ENCODE results near the gene SEC14L2. TPM values are rescaled to one million over a fixed set of nuclear protein-coding genes. Genes with fewer than 3 reads are reported as not detected.

Gene SEC14L2
- total RNA-seq, 1 donor = 3.2 TPM

Small RNA genes lying within 50 kb of the gene (small RNA-seq; reads per million reads assigned to genes)
- gene AC004832.3 (not detected), gene RNU6-564P (not detected)

Other genes starting within 250 kb of the SEC14L2 start
- 0.54 TPM for gene LIF, start 150.3 kb upstream of the SEC14L2 start, total RNA-seq
- 88.9 TPM for gene OSM, start 130.2 kb upstream of the SEC14L2 start, total RNA-seq
- gene CASTOR1, start 107.5 kb upstream of the SEC14L2 start, total RNA-seq = 20.7 TPM
- gene TBC1D10A, start 70.1 kb upstream of the SEC14L2 start, total RNA-seq = 23.4 TPM
- 125 TPM for gene SF3A1, start 40.1 kb upstream of the SEC14L2 start, total RNA-seq
- 5.9 TPM for gene CCDC157, start 40.0 kb upstream of the SEC14L2 start, total RNA-seq
- gene RNF215, start 9.6 kb upstream of the SEC14L2 start, total RNA-seq = 14.0 TPM
- gene MTFP1, start 28.8 kb downstream of the SEC14L2 start, total RNA-seq = 21.3 TPM
- not detected for gene SEC14L3, start 75.0 kb downstream of the SEC14L2 start, total RNA-seq
- under 0.01 TPM for gene SEC14L4, start 108.7 kb downstream of the SEC14L2 start, total RNA-seq
- gene SEC14L6, start 149.7 kb downstream of the SEC14L2 start, total RNA-seq = under 0.01 TPM
- gene GAL3ST1, start 177.6 kb downstream of the SEC14L2 start, total RNA-seq = 0.27 TPM
- 131 TPM for gene PES1, start 194.9 kb downstream of the SEC14L2 start, total RNA-seq
- 8.1 TPM for gene TCN2, start 210.2 kb downstream of the SEC14L2 start, total RNA-seq
- gene SLC35E4, start 238.8 kb downstream of the SEC14L2 start, total RNA-seq = 9.2 TPM